H9 (cell line): ENCODE measurements around the gene PRODH2. TPM values are rescaled to one million over a fixed set of nuclear protein-coding genes. Genes with fewer than 3 reads are reported as not detected.

Experiments
- DNase-seq: peaks from one replicate; pipeline ENCODE4 v3.0.0-alpha.2; 2017
- H2AFZ ChIP-seq: one replicate; pipeline ENCODE4 v1.6.1; 2013; ENCODE audit warnings: mild to moderate bottlenecking, low read length, control low read depth, moderate library complexity
- H2AK5ac ChIP-seq: 2 replicates; pipeline ENCODE4 v1.6.1; 2013; ENCODE audit warnings: low read length, control low read depth, mixed read lengths; ENCODE audit not compliant: insufficient read length
- H2BK120ac ChIP-seq: one replicate; pipeline ENCODE4 v1.6.1; 2013; ENCODE audit warnings: low read depth, mild to moderate bottlenecking, low read length, control low read depth, inconsistent platforms; ENCODE audit not compliant: poor library complexity, severe bottlenecking
- H2BK12ac ChIP-seq: 2 replicates; pipeline ENCODE4 v1.6.1; 2013; ENCODE audit warnings: low read length, control low read depth, mixed read lengths, low read depth; ENCODE audit not compliant: insufficient read length
- H2BK15ac ChIP-seq: 2 replicates; pipeline ENCODE4 v1.6.1; 2013; ENCODE audit warnings: low read depth, low read length, control low read depth
- H2BK20ac ChIP-seq: one replicate; pipeline ENCODE4 v1.6.1; 2013; ENCODE audit warnings: low read depth, mild to moderate bottlenecking, low read length, control low read depth, inconsistent platforms; ENCODE audit not compliant: poor library complexity, severe bottlenecking
- H2BK5ac ChIP-seq: 2 replicates; pipeline ENCODE4 v1.6.1; 2013; ENCODE audit warnings: low read length, control low read depth, mixed read lengths; ENCODE audit not compliant: insufficient read length
- H3K14ac ChIP-seq: 2 replicates; pipeline ENCODE4 v1.6.1; 2013; ENCODE audit warnings: low read length, control low read depth; ENCODE audit not compliant: insufficient read depth
- H3K18ac ChIP-seq: 2 replicates; pipeline ENCODE4 v1.6.1; 2013; ENCODE audit warnings: low read depth, mild to moderate bottlenecking, mixed read lengths, low read length, control low read depth; ENCODE audit not compliant: insufficient read length
- H3K23ac ChIP-seq: 2 replicates; pipeline ENCODE4 v1.6.1; 2013; ENCODE audit warnings: low read length, control low read depth, mixed read lengths, low read depth; ENCODE audit not compliant: insufficient read length
- H3K23me2 ChIP-seq: 2 replicates; pipeline ENCODE4 v1.6.1; 2013; ENCODE audit warnings: low read depth, mild to moderate bottlenecking, mixed read lengths, low read length, control low read depth; ENCODE audit not compliant: insufficient read length, poor library complexity, severe bottlenecking
- H3K27ac ChIP-seq: 2 replicates; pipeline ENCODE4 v1.5.1; 2013; ENCODE audit warnings: low read length, control low read depth, mixed read lengths, low read depth; ENCODE audit not compliant: insufficient read length
- H3K27me3 ChIP-seq: 2 replicates; pipeline ENCODE4 v1.6.1; 2013; ENCODE audit warnings: low read length, control low read depth, inconsistent platforms; ENCODE audit not compliant: insufficient read depth
- H3K4ac ChIP-seq: 2 replicates; pipeline ENCODE4 v1.6.1; 2013; ENCODE audit warnings: low read depth, mild to moderate bottlenecking, control low read depth, inconsistent platforms, low read length, moderate library complexity
- H3K4me1 ChIP-seq: 2 replicates; pipeline ENCODE4 v1.6.1; 2013; ENCODE audit warnings: low read length, control low read depth, inconsistent platforms; ENCODE audit not compliant: insufficient read depth
- H3K4me2 ChIP-seq: 2 replicates; pipeline ENCODE4 v1.6.1; 2013; ENCODE audit warnings: low read length, control low read depth, mixed read lengths; ENCODE audit not compliant: insufficient read length, insufficient read depth
- H3K56ac ChIP-seq: 2 replicates; pipeline ENCODE4 v1.6.1; 2013; ENCODE audit warnings: low read depth, mild to moderate bottlenecking, mixed read lengths, low read length, control low read depth; ENCODE audit not compliant: insufficient read length
- H3K79me1 ChIP-seq: 2 replicates; pipeline ENCODE4 v1.6.1; 2013; ENCODE audit warnings: low read depth, mild to moderate bottlenecking, moderate library complexity, low read length, control low read depth, inconsistent platforms; ENCODE audit not compliant: insufficient read depth, poor library complexity, severe bottlenecking
- H3K79me2 ChIP-seq: 2 replicates; pipeline ENCODE4 v1.6.1; 2013; ENCODE audit warnings: low read length, control low read depth, inconsistent platforms; ENCODE audit not compliant: insufficient read depth
- H3K9ac ChIP-seq: 2 replicates; pipeline ENCODE4 v1.6.1; 2013; ENCODE audit warnings: low read length, control low read depth, mixed read lengths; ENCODE audit not compliant: insufficient read length; ENCODE audit errors: extremely low read depth
- H3K9me3 ChIP-seq: one replicate; pipeline ENCODE4 v1.6.1; 2013; ENCODE audit warnings: low read depth, low read length, inconsistent platforms; ENCODE audit not compliant: control insufficient read depth
- H3T11ph ChIP-seq: one replicate; pipeline ENCODE4 v1.6.1; 2013; ENCODE audit warnings: mild to moderate bottlenecking, low read length, control low read depth, inconsistent platforms
- H4K20me1 ChIP-seq: one replicate; pipeline ENCODE4 v1.6.1; 2013; ENCODE audit not compliant: control insufficient read depth, insufficient read length, insufficient read depth
- H4K5ac ChIP-seq: 2 replicates; pipeline ENCODE4 v1.6.1; 2013; ENCODE audit warnings: low read depth, mild to moderate bottlenecking, mixed read lengths, low read length, control low read depth; ENCODE audit not compliant: insufficient read length
- H4K8ac ChIP-seq: replicated peaks from 2 replicates; pipeline ENCODE4 v1.6.1; 2013; ENCODE audit warnings: low read length, control low read depth, mixed read lengths, low read depth; ENCODE audit not compliant: insufficient read length
- H4K91ac ChIP-seq: 2 replicates; pipeline ENCODE4 v1.6.1; 2013; ENCODE audit warnings: low read depth, mild to moderate bottlenecking, moderate library complexity, mixed read lengths, low read length, control low read depth; ENCODE audit not compliant: insufficient read length
- H3K27ac Mint-ChIP-seq, 3 experiments: 2 replicates in 2 of 3; 3 replicates in 1 of 3; pipeline ENCODE4 v1.8.0; 2020 to 2021; ENCODE audit warnings: mixed read lengths in 3 of 3, mild to moderate bottlenecking in 1 of 3, moderate library complexity in 1 of 3
- H3K27me3 Mint-ChIP-seq: 2 replicates; pipeline ENCODE4 v1.8.0; 2021; ENCODE audit warnings: low read depth, mild to moderate bottlenecking, moderate library complexity, mixed read lengths
- H3K36me3 Mint-ChIP-seq, 3 experiments: 2 replicates in 2 of 3; 3 replicates in 1 of 3; pipeline ENCODE4 v1.8.0; 2020 to 2021; ENCODE audit warnings: low read depth in 3 of 3, mixed read lengths in 3 of 3; ENCODE audit not compliant: insufficient read depth in 1 of 3
- H3K4me1 Mint-ChIP-seq, 2 experiments: 2 replicates each; pipeline ENCODE4 v1.8.0; 2020; ENCODE audit warnings: mixed read lengths in 2 of 2
- H3K4me3 Mint-ChIP-seq, 2 experiments: 2 replicates in 1 of 2; 3 replicates in 1 of 2; pipeline ENCODE4 v1.8.0; 2020 to 2021; ENCODE audit warnings: mild to moderate bottlenecking in 2 of 2, mixed read lengths in 2 of 2, moderate library complexity in 1 of 2
- H3K9me3 Mint-ChIP-seq, 2 experiments: 2 replicates in 1 of 2; 3 replicates in 1 of 2; pipeline ENCODE4 v1.8.0; 2020; ENCODE audit warnings: mild to moderate bottlenecking in 2 of 2, mixed read lengths in 2 of 2, moderate library complexity in 1 of 2
- CTCF ChIP-seq: fragments of 200-600 bp; sonication (generic); conservative IDR thresholded peaks from 3 replicates; pipeline ENCODE4 v1.8.0; 2021; ENCODE audit warnings: antibody characterized with exemption, mild to moderate bottlenecking
- WGBS: extraction: QIAGEN DNeasy Blood & Tissue Kit; methylation state at CpG from one replicate; pipeline ENCODE4 v1.1.7; 2013; ENCODE audit warnings: missing lambda C conversion rate, low lambda C conversion rate, mixed read lengths; ENCODE audit not compliant: insufficient read length; ENCODE audit errors: extremely low coverage; 5-methylcytosine and 5-hydroxymethylcytosine counted together
- total RNA-seq: library from RNA; stranded (reverse); gene quantifications from 2 replicates; pipeline ENCODE4 v1.2.1, GENCODE V29; 2021

Gene PRODH2
- total RNA-seq, 1 experiment from 2014 or later: not detected

- H2BK20ac ChIP-seq: no peak overlapping the region
- H3K4ac ChIP-seq: no peak overlapping the region
- no peak overlapping the region for H3K4me3 Mint-ChIP-seq
- no peak overlapping the region for H2BK120ac ChIP-seq
- no peak overlapping the region for H3K4me2 ChIP-seq
- H3K9me3 Mint-ChIP-seq: no peaks in the 10 kb centered on the region
- no peaks in the 10 kb centered on the region for H3K9me3 ChIP-seq
- H3K27ac ChIP-seq: no peak overlapping the region
- H3K27me3 Mint-ChIP-seq: peaks cover 17% of the 10 kb centered on the region
- H2BK15ac ChIP-seq: no peak overlapping the region
- H4K5ac ChIP-seq: no peak overlapping the region
- H4K91ac ChIP-seq: no peak overlapping the region
- no peak overlapping the region for H3K56ac ChIP-seq
- H3K36me3 Mint-ChIP-seq: peaks cover 4 to 29% (median 28%) of the 10 kb centered on the region in 3 experiments
- no peak overlapping the region for H3K9ac ChIP-seq
- WGBS: no CpG with 5 or more reads among the region's 15 CpGs
- no peaks in the 10 kb centered on the region for H3K23me2 ChIP-seq
- H3K27ac Mint-ChIP-seq: no peak overlapping the region
- H3K79me1 ChIP-seq: no peaks in the 10 kb centered on the region
- H2AK5ac ChIP-seq: no peak overlapping the region
- no peak overlapping the region for H2BK12ac ChIP-seq
- no peak overlapping the region for H3K23ac ChIP-seq
- H2AFZ ChIP-seq: no peak overlapping the region
- no peak for TF ChIP-seq CTCF
- H3K4me1 ChIP-seq: no peaks in the 10 kb centered on the region
- no peak overlapping the region for H3K18ac ChIP-seq
- no peaks in the 10 kb centered on the region for H4K20me1 ChIP-seq
- H3K14ac ChIP-seq: no peak overlapping the region
- no peak overlapping the region for H4K8ac ChIP-seq
- DNase-seq: no peak
- H3K4me1 Mint-ChIP-seq: peaks cover 7 to 8% of the 10 kb centered on the region in 2 experiments
- no peaks in the 10 kb centered on the region for H3K27me3 ChIP-seq
- no peak overlapping the region for H3T11ph ChIP-seq
- no peak overlapping the region for H2BK5ac ChIP-seq
- no peaks in the 10 kb centered on the region for H3K79me2 ChIP-seq
Observed at GRCh38 chr19:35768082-35768421, 44.6 kb downstream of the PRODH2 start.
